Measurements from ENCODE around the gene C11orf65.

The C11orf65 gene

DNA sequence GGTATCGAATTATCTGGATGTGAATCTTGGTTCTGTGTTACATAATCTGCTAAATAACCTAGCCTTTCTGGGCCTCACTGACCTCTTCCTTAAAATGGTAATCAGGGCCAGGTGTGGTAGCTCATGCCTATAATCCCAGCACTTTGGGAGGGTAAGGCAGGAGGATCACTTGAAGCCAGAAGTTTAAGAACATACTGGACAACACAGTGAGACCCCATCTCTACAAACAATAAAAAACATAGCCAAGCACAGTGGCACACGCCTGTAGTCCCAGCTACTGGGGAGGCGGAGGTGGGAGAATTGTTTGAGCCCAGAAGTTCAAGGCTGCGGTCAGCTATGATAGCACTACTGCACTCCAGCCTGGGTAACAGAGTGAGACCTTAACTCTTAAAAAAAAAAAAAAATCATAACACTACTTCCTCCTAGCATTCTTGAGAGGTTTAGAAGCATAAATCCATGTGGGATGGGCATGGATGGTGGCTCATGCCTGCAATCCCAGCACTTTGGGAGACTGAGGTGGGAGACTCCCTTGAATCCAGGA lies 72.5 kb downstream of the C11orf65 start (continued):
- no peak for TF ChIP-seq ZNF274 (IDR thresholded peaks at IDR 0.05; ENCODE audit: low read length)
- no peak for TF ChIP-seq ZNF274 (tag by site-specific recombination; IDR thresholded peaks at IDR 0.05; ENCODE audit: borderline replicate concordance)
- TF ChIP-seq, protein P1, sequence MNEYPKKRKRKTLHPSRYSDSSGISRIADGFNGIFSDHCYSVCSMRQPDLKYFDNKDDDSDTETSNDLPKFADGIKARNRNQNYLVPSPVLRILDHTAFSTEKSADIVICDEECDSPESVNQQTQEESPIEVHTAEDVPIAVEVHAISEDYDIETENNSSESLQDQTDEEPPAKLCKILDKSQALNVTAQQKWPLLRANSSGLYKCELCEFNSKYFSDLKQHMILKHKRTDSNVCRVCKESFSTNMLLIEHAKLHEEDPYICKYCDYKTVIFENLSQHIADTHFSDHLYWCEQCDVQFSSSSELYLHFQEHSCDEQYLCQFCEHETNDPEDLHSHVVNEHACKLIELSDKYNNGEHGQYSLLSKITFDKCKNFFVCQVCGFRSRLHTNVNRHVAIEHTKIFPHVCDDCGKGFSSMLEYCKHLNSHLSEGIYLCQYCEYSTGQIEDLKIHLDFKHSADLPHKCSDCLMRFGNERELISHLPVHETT (tag by site-specific recombination; IDR thresholded peaks at IDR 0.05), result no peak
- no peak for TF ChIP-seq PRDM1 (tag by site-specific recombination; IDR thresholded peaks at IDR 0.05)

DNA sequence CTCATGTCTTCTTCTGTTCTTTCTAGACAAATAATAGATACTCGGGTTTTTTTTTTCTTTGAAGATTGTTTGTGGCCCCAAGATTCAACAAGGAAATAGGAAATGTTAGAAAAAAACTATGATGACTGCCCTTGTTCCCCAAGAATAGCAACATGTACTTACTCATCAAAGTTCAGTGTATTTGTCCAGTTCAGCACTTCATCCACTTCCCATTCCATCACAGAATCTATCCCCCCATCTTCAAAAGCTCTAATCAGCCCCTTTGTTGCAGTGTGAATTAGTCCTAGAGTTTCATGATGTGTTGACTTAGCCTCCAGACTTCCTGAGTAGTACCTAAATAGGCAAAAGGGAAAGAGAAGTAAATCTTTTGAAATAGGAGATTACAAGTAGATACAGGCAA lies 74.3 kb downstream of the C11orf65 start:
- Histone ChIP-seq H3K9me3 (ENCODE audit: control insufficient read depth, insufficient read depth, low read depth, low read length) (no peaks in the 10 kb centered on the region), H3K4me3 (ENCODE audit: low read depth, low read length) (no peak overlapping the region), H3K36me3 (ENCODE audit: control insufficient read depth in 2 of 2, insufficient read depth in 1 of 2, low read length in 2 of 2) (no peaks in the 10 kb centered on the region), H3K4me1 (ENCODE audit: control insufficient read depth, insufficient read depth, low read length) (no peaks in the 10 kb centered on the region), H3K27ac (ENCODE audit: extremely low read depth, low read depth, low read length) (no peak overlapping the region)
- CTCF ChIA-PET, result interaction anchor here (0.8 kb wide), 1 partner anchor 25 kb away, joined by 5 read pairs; no protein-coding TSS in a partner anchor
- POLR2A ChIA-PET, result no interaction called here
- TF ChIP-seq ZNF600 (tag by site-specific recombination; IDR thresholded peaks at IDR 0.05), result no peak

DNA sequence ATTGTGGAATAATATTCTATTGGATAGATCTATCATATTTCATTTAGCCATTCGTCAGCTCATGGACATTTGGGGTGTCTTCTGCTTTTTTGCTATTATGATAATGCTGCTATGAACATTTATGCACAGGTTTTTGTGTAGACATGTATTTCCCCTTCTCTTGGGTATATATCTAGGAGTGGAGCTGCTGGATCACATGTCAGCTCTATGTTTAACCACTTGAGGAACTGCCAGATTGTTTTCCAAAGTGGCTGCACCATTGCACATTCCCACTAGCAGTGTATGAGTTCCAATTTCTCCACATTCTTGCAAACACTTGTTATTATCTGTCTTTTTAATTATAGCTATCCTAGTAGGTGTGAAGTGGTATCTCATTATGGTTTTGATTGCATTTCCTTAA lies 75.0 kb downstream of the C11orf65 start:
- Histone ChIP-seq H3K36me3 (ENCODE audit: control insufficient read depth in 2 of 2, insufficient read depth in 1 of 2, low read length in 2 of 2) (no peaks in the 10 kb centered on the region), H3K27ac (ENCODE audit: extremely low read depth, low read depth, low read length) (no peak overlapping the region), H3K4me1 (ENCODE audit: control insufficient read depth, insufficient read depth, low read length) (no peaks in the 10 kb centered on the region), H3K4me3 (ENCODE audit: low read depth, low read length) (no peak overlapping the region), H3K9me3 (ENCODE audit: control insufficient read depth, insufficient read depth, low read depth, low read length) (no peaks in the 10 kb centered on the region)
- TF ChIP-seq, protein P2, sequence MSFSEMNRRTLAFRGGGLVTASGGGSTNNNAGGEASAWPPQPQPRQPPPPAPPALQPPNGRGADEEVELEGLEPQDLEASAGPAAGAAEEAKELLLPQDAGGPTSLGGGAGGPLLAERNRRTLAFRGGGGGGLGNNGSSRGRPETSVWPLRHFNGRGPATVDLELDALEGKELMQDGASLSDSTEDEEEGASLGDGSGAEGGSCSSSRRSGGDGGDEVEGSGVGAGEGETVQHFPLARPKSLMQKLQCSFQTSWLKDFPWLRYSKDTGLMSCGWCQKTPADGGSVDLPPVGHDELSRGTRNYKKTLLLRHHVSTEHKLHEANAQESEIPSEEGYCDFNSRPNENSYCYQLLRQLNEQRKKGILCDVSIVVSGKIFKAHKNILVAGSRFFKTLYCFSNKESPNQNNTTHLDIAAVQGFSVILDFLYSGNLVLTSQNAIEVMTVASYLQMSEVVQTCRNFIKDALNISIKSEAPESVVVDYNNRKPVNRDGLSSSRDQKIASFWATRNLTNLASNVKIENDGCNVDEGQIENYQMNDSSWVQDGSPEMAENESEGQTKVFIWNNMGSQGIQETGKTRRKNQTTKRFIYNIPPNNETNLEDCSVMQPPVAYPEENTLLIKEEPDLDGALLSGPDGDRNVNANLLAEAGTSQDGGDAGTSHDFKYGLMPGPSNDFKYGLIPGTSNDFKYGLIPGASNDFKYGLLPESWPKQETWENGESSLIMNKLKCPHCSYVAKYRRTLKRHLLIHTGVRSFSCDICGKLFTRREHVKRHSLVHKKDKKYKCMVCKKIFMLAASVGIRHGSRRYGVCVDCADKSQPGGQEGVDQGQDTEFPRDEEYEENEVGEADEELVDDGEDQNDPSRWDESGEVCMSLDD (tag by site-specific recombination; IDR thresholded peaks at IDR 0.05), result no peak
- TF ChIP-seq ZNF335 (tag by site-specific recombination; conservative IDR thresholded peaks at IDR 0.05) (no peak), ZNF707 (tag by site-specific recombination; IDR thresholded peaks at IDR 0.05) (no peak), ZNF654 (tag by site-specific recombination; IDR thresholded peaks at IDR 0.05; ENCODE audit: low read depth) (no peak), ZNF211 (tag by site-specific recombination; IDR thresholded peaks at IDR 0.05; ENCODE audit: low read depth) (no peak), RBAK (tag by site-specific recombination; IDR thresholded peaks at IDR 0.05) (no peak), ZNF311 (tag by site-specific recombination; IDR thresholded peaks at IDR 0.05; ENCODE audit: borderline replicate concordance) (no peak), GFI1B (tag by site-specific recombination; IDR thresholded peaks at IDR 0.05) (no peak), ZNF561 (tag by site-specific recombination; IDR thresholded peaks at IDR 0.05; ENCODE audit: borderline replicate concordance) (no peak), ZNF837 (tag by site-specific recombination; IDR thresholded peaks at IDR 0.05) (no peak)
- TF ChIP-seq, protein P3, sequence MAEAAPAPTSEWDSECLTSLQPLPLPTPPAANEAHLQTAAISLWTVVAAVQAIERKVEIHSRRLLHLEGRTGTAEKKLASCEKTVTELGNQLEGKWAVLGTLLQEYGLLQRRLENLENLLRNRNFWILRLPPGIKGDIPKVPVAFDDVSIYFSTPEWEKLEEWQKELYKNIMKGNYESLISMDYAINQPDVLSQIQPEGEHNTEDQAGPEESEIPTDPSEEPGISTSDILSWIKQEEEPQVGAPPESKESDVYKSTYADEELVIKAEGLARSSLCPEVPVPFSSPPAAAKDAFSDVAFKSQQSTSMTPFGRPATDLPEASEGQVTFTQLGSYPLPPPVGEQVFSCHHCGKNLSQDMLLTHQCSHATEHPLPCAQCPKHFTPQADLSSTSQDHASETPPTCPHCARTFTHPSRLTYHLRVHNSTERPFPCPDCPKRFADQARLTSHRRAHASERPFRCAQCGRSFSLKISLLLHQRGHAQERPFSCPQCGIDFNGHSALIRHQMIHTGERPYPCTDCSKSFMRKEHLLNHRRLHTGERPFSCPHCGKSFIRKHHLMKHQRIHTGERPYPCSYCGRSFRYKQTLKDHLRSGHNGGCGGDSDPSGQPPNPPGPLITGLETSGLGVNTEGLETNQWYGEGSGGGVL (tag by site-specific recombination; IDR thresholded peaks at IDR 0.05), result no peak
- TF ChIP-seq, protein P4, sequence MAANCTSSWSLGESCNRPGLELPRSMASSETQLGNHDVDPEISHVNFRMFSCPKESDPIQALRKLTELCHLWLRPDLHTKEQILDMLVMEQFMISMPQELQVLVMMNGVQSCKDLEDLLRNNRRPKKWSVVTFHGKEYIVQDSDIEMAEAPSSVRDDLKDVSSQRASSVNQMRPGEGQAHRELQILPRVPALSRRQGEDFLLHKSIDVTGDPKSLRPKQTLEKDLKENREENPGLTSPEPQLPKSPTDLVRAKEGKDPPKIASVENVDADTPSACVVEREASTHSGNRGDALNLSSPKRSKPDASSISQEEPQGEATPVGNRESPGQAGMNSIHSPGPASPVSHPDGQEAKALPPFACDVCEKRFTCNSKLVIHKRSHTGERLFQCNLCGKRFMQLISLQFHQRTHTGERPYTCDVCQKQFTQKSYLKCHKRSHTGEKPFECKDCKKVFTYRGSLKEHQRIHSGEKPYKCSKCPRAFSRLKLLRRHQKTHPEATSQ (tag by site-specific recombination; IDR thresholded peaks at IDR 0.05), result no peak
- TF ChIP-seq, protein P5, sequence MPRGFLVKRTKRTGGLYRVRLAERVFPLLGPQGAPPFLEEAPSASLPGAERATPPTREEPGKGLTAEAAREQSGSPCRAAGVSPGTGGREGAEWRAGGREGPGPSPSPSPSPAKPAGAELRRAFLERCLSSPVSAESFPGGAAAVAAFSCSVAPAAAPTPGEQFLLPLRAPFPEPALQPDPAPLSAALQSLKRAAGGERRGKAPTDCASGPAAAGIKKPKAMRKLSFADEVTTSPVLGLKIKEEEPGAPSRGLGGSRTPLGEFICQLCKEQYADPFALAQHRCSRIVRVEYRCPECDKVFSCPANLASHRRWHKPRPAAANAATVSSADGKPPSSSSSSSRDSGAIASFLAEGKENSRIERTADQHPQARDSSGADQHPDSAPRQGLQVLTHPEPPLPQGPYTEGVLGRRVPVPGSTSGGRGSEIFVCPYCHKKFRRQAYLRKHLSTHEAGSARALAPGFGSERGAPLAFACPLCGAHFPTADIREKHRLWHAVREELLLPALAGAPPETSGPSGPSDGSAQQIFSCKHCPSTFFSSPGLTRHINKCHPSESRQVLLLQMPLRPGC (tag by site-specific recombination; IDR thresholded peaks at IDR 0.05), result no peak
- TF ChIP-seq, protein P6, sequence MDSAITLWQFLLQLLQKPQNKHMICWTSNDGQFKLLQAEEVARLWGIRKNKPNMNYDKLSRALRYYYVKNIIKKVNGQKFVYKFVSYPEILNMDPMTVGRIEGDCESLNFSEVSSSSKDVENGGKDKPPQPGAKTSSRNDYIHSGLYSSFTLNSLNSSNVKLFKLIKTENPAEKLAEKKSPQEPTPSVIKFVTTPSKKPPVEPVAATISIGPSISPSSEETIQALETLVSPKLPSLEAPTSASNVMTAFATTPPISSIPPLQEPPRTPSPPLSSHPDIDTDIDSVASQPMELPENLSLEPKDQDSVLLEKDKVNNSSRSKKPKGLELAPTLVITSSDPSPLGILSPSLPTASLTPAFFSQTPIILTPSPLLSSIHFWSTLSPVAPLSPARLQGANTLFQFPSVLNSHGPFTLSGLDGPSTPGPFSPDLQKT (IDR thresholded peaks at IDR 0.05; ENCODE audit: borderline replicate concordance, low read depth, low read length), result no peak
- ChIA-PET POLR2A (no interaction called here), CTCF (interaction anchor here (0.8 kb wide), 1 partner anchor 24 kb away, joined by 5 read pairs; no protein-coding TSS in a partner anchor)

All from HEK293 (cell line).